ENCODE data around the gene SLC39A1.

DNA sequence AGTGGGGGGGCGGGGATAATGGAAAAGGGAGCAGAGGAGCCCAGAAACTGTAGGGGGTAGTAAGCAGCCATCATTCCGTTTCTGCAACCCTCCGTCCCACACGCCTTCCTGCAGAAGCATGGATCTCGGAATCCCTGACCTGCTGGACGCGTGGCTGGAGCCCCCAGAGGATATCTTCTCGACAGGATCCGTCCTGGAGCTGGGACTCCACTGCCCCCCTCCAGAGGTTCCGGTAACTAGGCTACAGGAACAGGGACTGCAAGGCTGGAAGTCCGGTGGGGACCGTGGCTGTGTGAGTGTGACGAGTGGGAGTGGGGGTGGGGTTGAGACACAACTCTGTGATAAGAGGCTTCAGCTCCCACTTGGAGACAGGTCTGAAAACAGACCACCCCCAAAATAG is 5.1 kb upstream of the SLC39A1 start:
- TF ChIP-seq, protein P1, sequence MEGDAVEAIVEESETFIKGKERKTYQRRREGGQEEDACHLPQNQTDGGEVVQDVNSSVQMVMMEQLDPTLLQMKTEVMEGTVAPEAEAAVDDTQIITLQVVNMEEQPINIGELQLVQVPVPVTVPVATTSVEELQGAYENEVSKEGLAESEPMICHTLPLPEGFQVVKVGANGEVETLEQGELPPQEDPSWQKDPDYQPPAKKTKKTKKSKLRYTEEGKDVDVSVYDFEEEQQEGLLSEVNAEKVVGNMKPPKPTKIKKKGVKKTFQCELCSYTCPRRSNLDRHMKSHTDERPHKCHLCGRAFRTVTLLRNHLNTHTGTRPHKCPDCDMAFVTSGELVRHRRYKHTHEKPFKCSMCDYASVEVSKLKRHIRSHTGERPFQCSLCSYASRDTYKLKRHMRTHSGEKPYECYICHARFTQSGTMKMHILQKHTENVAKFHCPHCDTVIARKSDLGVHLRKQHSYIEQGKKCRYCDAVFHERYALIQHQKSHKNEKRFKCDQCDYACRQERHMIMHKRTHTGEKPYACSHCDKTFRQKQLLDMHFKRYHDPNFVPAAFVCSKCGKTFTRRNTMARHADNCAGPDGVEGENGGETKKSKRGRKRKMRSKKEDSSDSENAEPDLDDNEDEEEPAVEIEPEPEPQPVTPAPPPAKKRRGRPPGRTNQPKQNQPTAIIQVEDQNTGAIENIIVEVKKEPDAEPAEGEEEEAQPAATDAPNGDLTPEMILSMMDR (IDR thresholded peaks at IDR 0.05): no peak
- TF ChIP-seq, protein P2, sequence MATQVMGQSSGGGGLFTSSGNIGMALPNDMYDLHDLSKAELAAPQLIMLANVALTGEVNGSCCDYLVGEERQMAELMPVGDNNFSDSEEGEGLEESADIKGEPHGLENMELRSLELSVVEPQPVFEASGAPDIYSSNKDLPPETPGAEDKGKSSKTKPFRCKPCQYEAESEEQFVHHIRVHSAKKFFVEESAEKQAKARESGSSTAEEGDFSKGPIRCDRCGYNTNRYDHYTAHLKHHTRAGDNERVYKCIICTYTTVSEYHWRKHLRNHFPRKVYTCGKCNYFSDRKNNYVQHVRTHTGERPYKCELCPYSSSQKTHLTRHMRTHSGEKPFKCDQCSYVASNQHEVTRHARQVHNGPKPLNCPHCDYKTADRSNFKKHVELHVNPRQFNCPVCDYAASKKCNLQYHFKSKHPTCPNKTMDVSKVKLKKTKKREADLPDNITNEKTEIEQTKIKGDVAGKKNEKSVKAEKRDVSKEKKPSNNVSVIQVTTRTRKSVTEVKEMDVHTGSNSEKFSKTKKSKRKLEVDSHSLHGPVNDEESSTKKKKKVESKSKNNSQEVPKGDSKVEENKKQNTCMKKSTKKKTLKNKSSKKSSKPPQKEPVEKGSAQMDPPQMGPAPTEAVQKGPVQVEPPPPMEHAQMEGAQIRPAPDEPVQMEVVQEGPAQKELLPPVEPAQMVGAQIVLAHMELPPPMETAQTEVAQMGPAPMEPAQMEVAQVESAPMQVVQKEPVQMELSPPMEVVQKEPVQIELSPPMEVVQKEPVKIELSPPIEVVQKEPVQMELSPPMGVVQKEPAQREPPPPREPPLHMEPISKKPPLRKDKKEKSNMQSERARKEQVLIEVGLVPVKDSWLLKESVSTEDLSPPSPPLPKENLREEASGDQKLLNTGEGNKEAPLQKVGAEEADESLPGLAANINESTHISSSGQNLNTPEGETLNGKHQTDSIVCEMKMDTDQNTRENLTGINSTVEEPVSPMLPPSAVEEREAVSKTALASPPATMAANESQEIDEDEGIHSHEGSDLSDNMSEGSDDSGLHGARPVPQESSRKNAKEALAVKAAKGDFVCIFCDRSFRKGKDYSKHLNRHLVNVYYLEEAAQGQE (IDR thresholded peaks at IDR 0.05; ENCODE audit: insufficient read depth in 1 of 2, low read depth in 2 of 2, low read length in 1 of 2): no peak
